Ovary (tissue), 3 donors: ENCODE results near the gene OPCML.

Experiments used
- CTCF ChIP-seq, 3 donors: fragments of 450-650 bp in 2 of 3; fragments of 200-600 bp in 1 of 3; IDR thresholded peaks; one replicate each; pipeline versions ENCODE4 v1.5.1 to v1.8.0; 2016 to 2022; ENCODE audit warnings: antibody characterized with exemption in 3 of 3, mild to moderate bottlenecking in 1 of 3
- POLR2A ChIP-seq: fragments of 450-650 bp; IDR thresholded peaks from one replicate; pipeline ENCODE4 v1.6.1; 2017; ENCODE audit warnings: antibody characterized with exemption, mild to moderate bottlenecking, moderate library complexity
- donor health status: DM: no; HTN: no; CAD: no.

GRCh38 chr11:132855516-132855915, 676.8 kb downstream of the OPCML start:
- TF ChIP-seq CTCF (IDR thresholded peaks at IDR 0.05) (no peak), POLR2A (no peak)
